GM12878 (cell line): ENCODE data around the gene LRRK1. TPM values are rescaled to one million over a fixed set of nuclear protein-coding genes. Genes with fewer than 3 reads are reported as not detected.

Source experiments
- ATAC-seq: fragments of 200-7000 bp; cut with Tn5 transposase; 3 replicates; pipeline ENCODE4 v1.9.1; 2020; ENCODE audit warnings: mild to moderate bottlenecking, moderate library complexity
- BruUV-seq: library from RNA; stranded (reverse); fragments of 400-500 nt; replicated peaks from 2 replicates; lab custom pipeline; 2021; lab: Mats Ljungman, UMichigan
- CTCF ChIA-PET: fragments of 300-600 bp; sonication (Branson Sonifier 250); formaldehyde crosslinking; extraction: SDS; loops from one replicate; lab custom pipeline; 2021; ENCODE audit warnings: inconsistent platforms; lab: Yijun Ruan, JAX
- POLR2A ChIA-PET: fragments of 350-600 bp; formaldehyde crosslinking; extraction: SDS; loops from one replicate; lab custom pipeline; 2021; ENCODE audit warnings: inconsistent platforms; lab: Charles Lee
- RAD21 ChIA-PET: fragments of 300-600 bp; sonication (Branson Sonifier 250); formaldehyde crosslinking; loops from one replicate; lab custom pipeline; 2023; ENCODE audit warnings: antibody characterized with exemption; ENCODE audit not compliant: unreplicated experiment; lab: Charles Lee
- SMC1A ChIA-PET: fragments of 300-600 bp; sonication (Branson Sonifier 250); formaldehyde crosslinking; loops from one replicate; lab custom pipeline; 2023; ENCODE audit not compliant: unreplicated experiment, uncharacterized antibody; lab: Charles Lee
- DNase-seq: peaks from one replicate; pipeline ENCODE4 v3.0.0-alpha.2; 2011; ENCODE audit warnings: low read depth, low spot score
- FAIRE-seq: peaks from 3 replicates; lab custom pipeline; 2011; peaks lifted over from hg19 to GRCh38; lab: Jason Lieb, UNC
- H2AFZ ChIP-seq: 2 replicates; pipeline ENCODE4 v1.6.0; 2011; ENCODE audit warnings: low read depth, low read length, control low read depth; ENCODE audit not compliant: control insufficient read depth
- H3K27ac ChIP-seq: 2 replicates; pipeline ENCODE4 v1.5.1; 2011; ENCODE audit warnings: control low read depth; ENCODE audit not compliant: control insufficient read depth, insufficient read depth
- H3K27me3 ChIP-seq, 2 experiments: replicated peaks in 1 of 2; 2 replicates each; pipeline versions ENCODE4 v1.6.0 to v1.6.1; 2011; ENCODE audit warnings: low read length in 1 of 2; ENCODE audit not compliant: control insufficient read depth in 2 of 2, insufficient read depth in 2 of 2
- H3K36me3 ChIP-seq, 2 experiments: 2 replicates each; pipeline ENCODE4 v1.5.1; 2011; ENCODE audit warnings: low read length in 1 of 2; ENCODE audit not compliant: control insufficient read depth in 2 of 2, insufficient read depth in 2 of 2
- H3K4me1 ChIP-seq: 2 replicates; pipeline ENCODE4 v1.6.1; 2011; ENCODE audit warnings: mild to moderate bottlenecking, low read length, moderate library complexity, mixed read lengths; ENCODE audit not compliant: control insufficient read depth, insufficient read depth
- H3K4me2 ChIP-seq: 2 replicates; pipeline ENCODE4 v1.6.0; 2011; ENCODE audit warnings: control low read depth; ENCODE audit not compliant: control insufficient read depth, insufficient read depth
- H3K4me3 ChIP-seq: fragments of 200-600 bp; sonication (generic); 2 replicates; pipeline ENCODE4 v1.5.1; 2016
- H3K79me2 ChIP-seq: 2 replicates; pipeline ENCODE4 v1.6.0; 2011; ENCODE audit warnings: low read length; ENCODE audit not compliant: control insufficient read depth, insufficient read depth
- H3K9ac ChIP-seq: 2 replicates; pipeline ENCODE4 v1.8.0; 2011; ENCODE audit warnings: low read length, control low read depth, mixed read lengths; ENCODE audit not compliant: control insufficient read depth, insufficient read depth
- H3K9me3 ChIP-seq: replicated peaks from 3 replicates; pipeline ENCODE4 v1.5.1; 2011; ENCODE audit warnings: mild to moderate bottlenecking, low read length; ENCODE audit not compliant: control insufficient read depth, insufficient read depth
- H4K20me1 ChIP-seq: 2 replicates; pipeline ENCODE4 v1.6.0; 2011; ENCODE audit not compliant: control insufficient read depth, insufficient read depth
- ATF7 ChIP-seq: fragments of 450-650 bp; IDR thresholded peaks from 2 replicates; pipeline ENCODE4 v1.6.1; 2016; ENCODE audit warnings: low read depth, mild to moderate bottlenecking
- BCL3 ChIP-seq: IDR thresholded peaks from 2 replicates; pipeline ENCODE4 v1.6.1; 2011; ENCODE audit warnings: borderline replicate concordance, low read depth, mild to moderate bottlenecking, moderate library complexity, low read length; ENCODE audit not compliant: insufficient read depth, poor library complexity, severe bottlenecking
- HDAC6 ChIP-seq: fragments of 200-600 bp; sonication (generic); IDR thresholded peaks from one replicate; pipeline ENCODE4 v1.8.0; 2017; ENCODE audit warnings: antibody characterized with exemption; ENCODE audit not compliant: unreplicated experiment
- IKZF2 ChIP-seq, 2 experiments: fragments of 450-650 bp; IDR thresholded peaks; 2 replicates each; pipeline ENCODE4 v1.6.1; 2017; ENCODE audit warnings: mild to moderate bottlenecking in 2 of 2, moderate library complexity in 2 of 2
- NBN ChIP-seq: fragments of 450-650 bp; IDR thresholded peaks from 2 replicates; pipeline ENCODE4 v1.6.1; 2016
- NFXL1 ChIP-seq: fragments of 450-650 bp; IDR thresholded peaks from 2 replicates; pipeline ENCODE4 v1.6.1; 2017; ENCODE audit warnings: antibody characterized with exemption, mild to moderate bottlenecking, borderline replicate concordance
- NR2C1 ChIP-seq: fragments of 450-650 bp; IDR thresholded peaks from 2 replicates; pipeline ENCODE4 v1.6.1; 2017; ENCODE audit warnings: antibody characterized with exemption, mild to moderate bottlenecking, moderate library complexity
- PAX8 ChIP-seq: fragments of 450-650 bp; IDR thresholded peaks from 2 replicates; pipeline ENCODE4 v1.6.1; 2017; ENCODE audit warnings: mild to moderate bottlenecking, moderate library complexity
- RAD51 ChIP-seq: fragments of 450-650 bp; IDR thresholded peaks from 2 replicates; pipeline ENCODE4 v1.6.1; 2016; ENCODE audit warnings: moderate library complexity, mild to moderate bottlenecking, inconsistent platforms
- RELB ChIP-seq: fragments of 450-650 bp; IDR thresholded peaks from 2 replicates; pipeline ENCODE4 v1.6.1; 2017; ENCODE audit warnings: low read depth, mild to moderate bottlenecking, moderate library complexity
- SMC3 ChIP-seq: IDR thresholded peaks from 2 replicates; pipeline ENCODE4 v1.6.1; 2011; ENCODE audit warnings: low read length, improper control_type of control experiment, borderline replicate concordance
- SREBF1 ChIP-seq: IDR thresholded peaks from 2 replicates; pipeline ENCODE4 v1.6.1; 2012; ENCODE audit warnings: mild to moderate bottlenecking, low read length
- ZNF207 ChIP-seq: fragments of 450-650 bp; IDR thresholded peaks from 2 replicates; pipeline ENCODE4 v1.6.1; 2014; ENCODE audit warnings: antibody characterized with exemption, mild to moderate bottlenecking, borderline replicate concordance
- ZNF217 ChIP-seq: fragments of 450-650 bp; IDR thresholded peaks from 2 replicates; pipeline ENCODE4 v1.6.1; 2017; ENCODE audit warnings: antibody characterized with exemption, mild to moderate bottlenecking
- ZNF384 ChIP-seq: IDR thresholded peaks from 2 replicates; pipeline ENCODE4 v1.6.1; 2012; ENCODE audit warnings: low read depth, mild to moderate bottlenecking, low read length, improper control_type of control experiment, borderline replicate concordance
- ZNF687 ChIP-seq: fragments of 450-650 bp; IDR thresholded peaks from 2 replicates; pipeline ENCODE4 v1.6.1; 2017; ENCODE audit warnings: mild to moderate bottlenecking, moderate library complexity
- WGBS: methylation state at CpG from one replicate; pipeline ENCODE4 v1.1.6; 2016; ENCODE audit warnings: low lambda C conversion rate; ENCODE audit not compliant: insufficient replicate concordance, insufficient coverage; ENCODE audit errors: missing lambda C conversion rate; 5-methylcytosine and 5-hydroxymethylcytosine counted together
- in situ Hi-C: fragments of 300-500 bp; cut with MboI; formaldehyde crosslinking; loops from 9 replicates; pipeline ENCODE4 v1.14.3; 2018; ENCODE audit warnings: mixed read lengths
- intact Hi-C: fragments of 100-400 bp; cut with micrococcal nuclease; formaldehyde crosslinking; loops from one replicate; pipeline ENCODE4 v1.14.2; 2022; ENCODE audit not compliant: unreplicated experiment
- polyA plus RNA-seq, 11 experiments: library from polyadenylated mRNA; depleted of rRNA in 4 of 11; unstranded in 6 of 11; stranded (reverse) in 5 of 11; fragments of >200 nt; fragmentation: Nextera tagmentation in 4 of 11; fragmentation: Illumina TruSeq in 1 of 11; extraction: Ambion mirVana in 4 of 11; extraction: Trizol in 1 of 11; gene quantifications; 1 replicate in 1 of 11; 2 replicates in 10 of 11; pipeline versions ENCODE4 v1.2.1 to v1.2.3, GENCODE V29; 2011 to 2016; ENCODE audit warnings: inconsistent platforms in 2 of 11, missing spikeins in 2 of 11, low read depth in 1 of 11
- total RNA-seq, 4 experiments: library from RNA; depleted of rRNA in 3 of 4; stranded (reverse); fragments of >200 nt in 3 of 4; fragmentation: Illumina TruSeq in 1 of 4; extraction: Trizol in 1 of 4; gene quantifications; 2 replicates each; pipeline versions ENCODE4 v1.2.1 to v1.2.3, GENCODE V29; 2013 to 2021

Gene LRRK1
- total and polyA plus RNA-seq, 10 of the 15 experiments (the other 5 are each of a cell fraction or from before 2014, with no cell fraction given), result 2.2 to 58.3 (median 17.9) TPM

- Histone ChIP-seq H3K9ac (peak overlapping the region; percentile 21; the same call in 1 of the 2 replicates), H3K9me3 (peaks cover 3% of the 10 kb centered on the region; the same call in 2 of the 3 replicates), H3K4me1 (peaks cover 9% of the 10 kb centered on the region), H3K4me2 (peak overlapping the region; percentile 64), H3K79me2 (peaks cover 7% of the 10 kb centered on the region), H3K27me3 (no peaks in the 10 kb centered on the region), H2AFZ (peak overlapping the region; percentile 56), H3K36me3 (no peaks in the 10 kb centered on the region; a peak in 1 of 4 replicates), H4K20me1 (no peaks in the 10 kb centered on the region), H3K27ac (peak overlapping the region; percentile 60), H3K4me3 (peak overlapping the region; percentile 42)
- peak; percentile 87; the same call in 2 of the 3 replicates for ATAC-seq
- in situ Hi-C loops, result loop anchor here (25.0 kb wide), 1 partner anchor 1436 kb away; no protein-coding TSS in a partner anchor
- ChIA-PET SMC1A (interaction anchor here (0.7 to 2.5 kb wide), 15 partner anchors 10 to 59 kb away, joined by 3 to 19 read pairs (median 4); partner anchors contain the start of gene LRRK1), POLR2A (interaction anchor here (1.1 to 3.3 kb wide), 4 partner anchors 17 to 28 kb away, joined by 4 to 28 read pairs (median 8); partner anchors contain the start of gene LRRK1), RAD21 (interaction anchor here (0.9 to 2.6 kb wide), 11 partner anchors 9 to 60 kb away, joined by 3 to 24 read pairs (median 7); partner anchors contain the start of gene LRRK1), CTCF (interaction anchor here (0.8 to 1.8 kb wide), 5 partner anchors 10 to 59 kb away, joined by 3 to 17 read pairs (median 5); partner anchors contain the start of gene LRRK1)
- no TSS peak for BruUV-seq
- intact Hi-C loops, result loop anchor here (2.0 kb wide), 1 partner anchor 18 kb away; no protein-coding TSS in a partner anchor
- no peak for FAIRE-seq
- peak; percentile 34; the same call in 1 of the 2 replicates for TF ChIP-seq ATF7
- TF ChIP-seq PAX8, result peak; percentile 53; the same call in 1 of the 2 replicates
- TF ChIP-seq SMC3, result 0 out of 2 replicates have a peak, but pooled peaks have one; percentile 12
- TF ChIP-seq NBN, result peak; percentile 31; the same call in 1 of the 2 replicates
- peak; percentile 26; the same call in 1 of the 2 replicates for TF ChIP-seq ZNF687
- TF ChIP-seq NFXL1, result no peak
- TF ChIP-seq RELB, result 0 out of 2 replicates have a peak, but pooled peaks have one; percentile 14
- TF ChIP-seq BCL3, result no peak
- TF ChIP-seq ZNF207, result no peak
- TF ChIP-seq HDAC6, result no peak
- no peak for TF ChIP-seq RAD51
- 0 out of 2 replicates have a peak, but pooled peaks have one; percentile 14 for TF ChIP-seq SREBF1
- TF ChIP-seq IKZF2 (IDR thresholded peaks at IDR 0.05), result peak in 1 of 2 experiments; percentile 27; a peak in 1 of 4 replicates
- TF ChIP-seq ZNF384, result peak; percentile 58
- no peak for TF ChIP-seq NR2C1
- TF ChIP-seq ZNF217, result 0 out of 2 replicates have a peak, but pooled peaks have one; percentile 19
- WGBS, result 99% methylated on average over 3 of the region's 3 CpGs
- DNase-seq, result no peak
Measured at GRCh38 chr15:100948430-100948762, 29.2 kb downstream of the LRRK1 start.
